HG03135 (cell line): ENCODE measurements around the gene SNX25.
A peak's percentile ranks its signal among the peaks of the same experiment; 100 is the strongest.

Experiments
- ATAC-seq: cut with Tn5 transposase; IDR thresholded peaks from one replicate; pipeline ENCODE4 v1.9.1; 2021; ENCODE audit warnings: mild to moderate bottlenecking, moderate library complexity; ENCODE audit not compliant: unreplicated experiment

The SNX25 gene

GRCh38 chr4:185396724-185397385 is 187.5 kb downstream of the SNX25 start, which contains the start of gene ANKRD37:
Gene ANKRD37 (plus strand): TSS chr4:185396841. CDS start chr4:185396924, 83 bp downstream.
- ATAC-seq, result no peak

- no peak for ATAC-seq
Measured at GRCh38 chr4:185398618-185399017, 189.2 kb downstream of the SNX25 start.

GRCh38 chr4:185399466-185399865 is 190.1 kb downstream of the SNX25 start:
- no peak for ATAC-seq

- ATAC-seq, result no peak
Measured at GRCh38 chr4:185404031-185404430, 194.6 kb downstream of the SNX25 start.

- ATAC-seq, result peak; percentile 75
Measured at GRCh38 chr4:185405296-185405999, 196.1 kb downstream of the SNX25 start.

- no peak for ATAC-seq
Measured at GRCh38 chr4:185408432-185408831, 199.0 kb downstream of the SNX25 start.

GRCh38 chr4:185411849-185412248 is 202.5 kb downstream of the SNX25 start:
- no peak for ATAC-seq

GRCh38 chr4:185412412-185412811 is 203.0 kb downstream of the SNX25 start:
- no peak for ATAC-seq
